Subcutaneous abdominal adipose tissue (tissue), 5 donors: ENCODE data around the gene DCLK3.

Experiments used
- H3K27ac ChIP-seq: one replicate; pipeline ENCODE4 v1.7.0; 2013; ENCODE audit warnings: low read depth, mild to moderate bottlenecking, inconsistent platforms, low read length, moderate library complexity
- H3K27me3 ChIP-seq, 5 donors: one replicate each; pipeline ENCODE4 v1.7.0; 2013; ENCODE audit warnings: low read length in 5 of 5, inconsistent platforms in 1 of 5; ENCODE audit not compliant: control insufficient read depth in 5 of 5, insufficient read depth in 4 of 5
- H3K36me3 ChIP-seq, 5 donors: one replicate each; pipeline ENCODE4 v1.7.0; 2013; ENCODE audit warnings: low read length in 5 of 5; ENCODE audit not compliant: control insufficient read depth in 5 of 5, insufficient read depth in 5 of 5
- H3K4me1 ChIP-seq, 5 donors: one replicate each; pipeline ENCODE4 v1.7.0; 2013; ENCODE audit warnings: low read length in 5 of 5, mild to moderate bottlenecking in 3 of 5, moderate library complexity in 1 of 5; ENCODE audit not compliant: control insufficient read depth in 5 of 5, insufficient read depth in 5 of 5
- H3K4me3 ChIP-seq, 5 donors: one replicate each; pipeline ENCODE4 v1.7.0; 2013; ENCODE audit warnings: low read length in 5 of 5, low read depth in 1 of 5
- H3K9ac ChIP-seq, 5 donors: one replicate each; pipeline ENCODE4 v1.7.0; 2013; ENCODE audit warnings: low read length in 5 of 5, mild to moderate bottlenecking in 4 of 5, moderate library complexity in 3 of 5
- H3K9me3 ChIP-seq, 5 donors: one replicate each; pipeline ENCODE4 v1.7.0; 2013; ENCODE audit warnings: low read length in 5 of 5; ENCODE audit not compliant: control insufficient read depth in 5 of 5
- donor health status: healthy.
- donor health status: healthy.
- donor health status: healthy.
- donor health status: healthy.
- donor health status: healthy.

DCLK3 gene

DNA sequence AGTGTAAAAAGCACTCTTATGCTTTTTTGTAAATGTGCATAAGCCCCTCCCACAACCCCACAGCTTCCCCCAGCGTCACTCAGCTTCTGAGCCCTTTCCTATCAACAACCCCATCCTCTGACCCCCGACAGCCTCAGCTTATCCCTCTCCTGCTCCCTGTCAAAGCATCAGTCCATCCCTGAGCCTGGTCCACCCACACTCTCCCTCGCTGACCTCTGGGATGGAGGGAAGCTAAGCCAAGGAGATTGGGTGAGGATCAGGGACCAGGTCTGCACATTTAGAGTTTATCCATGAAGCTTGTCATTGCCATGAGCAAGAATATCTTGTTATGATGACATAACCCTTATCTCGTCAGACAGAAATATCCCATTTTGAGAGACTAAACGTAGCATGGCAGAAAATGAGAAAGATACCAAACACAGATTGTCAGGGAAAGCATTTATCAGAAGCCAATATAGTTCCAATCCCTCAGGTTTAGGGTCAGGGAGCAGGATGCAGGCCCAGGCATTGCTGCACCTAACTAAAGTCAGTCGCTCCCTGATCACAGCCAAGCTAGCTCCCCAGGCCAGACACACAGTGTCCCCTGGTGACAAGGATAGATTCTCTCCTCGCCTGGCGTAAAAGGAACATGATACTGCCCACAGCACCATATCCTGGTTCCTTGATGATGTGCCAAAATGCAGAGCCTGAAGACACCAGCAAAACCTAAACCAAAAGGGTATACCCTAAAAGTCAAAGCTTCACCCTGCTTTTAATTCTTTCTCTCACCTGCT is 66.9 kb downstream of the DCLK3 start:
- no peak overlapping the region for H3K27ac ChIP-seq
- H3K4me3 ChIP-seq: no peak overlapping the region
- H3K36me3 ChIP-seq: no peaks in the 10 kb centered on the region
- no peaks in the 10 kb centered on the region for H3K27me3 ChIP-seq
- no peaks in the 10 kb centered on the region for H3K4me1 ChIP-seq
- peaks cover 0 to 10% (median 3%) of the 10 kb centered on the region in 5 donors for H3K9me3 ChIP-seq
- H3K9ac ChIP-seq: no peak overlapping the region

DNA sequence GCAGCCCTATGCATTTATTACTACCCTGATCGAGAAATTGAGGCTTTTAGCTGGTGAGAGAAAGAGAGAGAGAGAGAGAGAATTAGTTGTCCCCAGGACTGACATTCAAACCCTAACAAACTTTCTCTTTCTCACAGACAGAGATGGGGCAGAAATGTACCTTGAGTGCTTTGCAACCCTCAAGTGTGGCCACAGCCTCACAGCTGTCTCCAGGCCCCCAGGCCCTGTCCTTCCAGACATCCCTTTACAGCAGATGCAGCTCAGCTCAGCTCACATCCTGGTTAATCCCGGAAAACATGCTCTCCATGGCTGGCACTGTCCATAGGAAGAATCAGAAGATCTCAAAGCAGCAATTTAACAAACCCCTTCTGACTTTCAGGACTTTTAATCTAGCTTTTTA is 67.6 kb downstream of the DCLK3 start:
- H3K27me3 ChIP-seq: no peaks in the 10 kb centered on the region
- H3K36me3 ChIP-seq: no peaks in the 10 kb centered on the region
- H3K4me3 ChIP-seq: no peak overlapping the region
- no peak overlapping the region for H3K9ac ChIP-seq
- H3K27ac ChIP-seq: no peak overlapping the region
- peaks cover 0 to 10% (median 3%) of the 10 kb centered on the region in 5 donors for H3K9me3 ChIP-seq
- no peaks in the 10 kb centered on the region for H3K4me1 ChIP-seq

DNA sequence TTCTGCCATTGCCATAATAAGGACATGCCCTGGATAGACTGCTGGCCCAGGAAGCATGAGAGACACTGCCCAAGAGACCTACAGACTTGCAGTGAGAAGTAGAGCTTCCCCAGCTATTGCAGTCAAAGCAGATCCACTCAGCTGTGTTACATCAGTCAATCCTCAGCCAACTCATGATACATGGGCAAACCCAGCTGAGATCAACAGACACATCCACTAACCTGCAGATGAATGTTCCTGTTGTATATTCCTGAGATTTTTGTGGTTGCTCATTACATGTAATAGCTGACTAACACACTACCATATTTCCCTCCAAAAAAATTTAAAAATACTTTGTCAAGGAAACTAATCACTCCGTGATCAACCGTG is 68.6 kb downstream of the DCLK3 start:
- Histone ChIP-seq H3K4me3 (no peak overlapping the region), H3K4me1 (no peaks in the 10 kb centered on the region)

DNA sequence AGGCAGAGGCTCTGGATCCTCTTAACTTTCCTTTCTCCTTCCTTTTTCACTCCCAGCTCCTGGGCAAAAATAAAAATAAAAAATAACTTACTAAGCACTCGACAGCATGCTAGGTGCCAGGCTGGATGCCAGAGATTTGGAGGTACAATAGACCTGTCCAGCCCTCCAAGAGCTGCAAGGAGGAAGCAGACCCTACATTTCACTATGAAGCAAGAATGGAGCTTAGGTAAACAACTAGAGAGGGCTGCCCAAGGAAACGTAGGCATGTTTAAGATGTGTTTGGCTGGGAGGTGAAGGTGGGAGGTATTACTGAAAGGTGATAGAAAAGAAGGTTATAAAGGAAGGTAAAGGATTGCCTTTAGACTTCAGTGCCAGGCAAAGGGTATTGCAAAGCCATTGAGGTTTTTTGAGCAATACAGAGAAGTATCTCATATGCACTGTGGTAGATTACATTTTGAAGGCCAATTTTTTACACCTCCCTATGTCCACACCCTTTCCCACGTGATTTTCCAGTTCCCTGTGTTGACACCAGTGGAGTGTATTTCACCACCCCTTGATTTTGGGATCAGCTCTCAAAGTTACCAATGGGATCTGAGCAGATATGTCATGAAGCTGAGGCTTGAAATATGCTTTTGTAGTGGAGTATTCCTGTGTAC is 69.1 kb downstream of the DCLK3 start:
- H3K27me3 ChIP-seq: no peaks in the 10 kb centered on the region

More for the DNA sequence above, 68.6 kb downstream of the DCLK3 start:
- Histone ChIP-seq H3K36me3 (no peaks in the 10 kb centered on the region), H3K9me3 (peaks cover 0 to 10% (median 3%) of the 10 kb centered on the region in 5 donors), H3K27ac (no peak overlapping the region), H3K27me3 (no peaks in the 10 kb centered on the region), H3K9ac (no peak overlapping the region)

DNA sequence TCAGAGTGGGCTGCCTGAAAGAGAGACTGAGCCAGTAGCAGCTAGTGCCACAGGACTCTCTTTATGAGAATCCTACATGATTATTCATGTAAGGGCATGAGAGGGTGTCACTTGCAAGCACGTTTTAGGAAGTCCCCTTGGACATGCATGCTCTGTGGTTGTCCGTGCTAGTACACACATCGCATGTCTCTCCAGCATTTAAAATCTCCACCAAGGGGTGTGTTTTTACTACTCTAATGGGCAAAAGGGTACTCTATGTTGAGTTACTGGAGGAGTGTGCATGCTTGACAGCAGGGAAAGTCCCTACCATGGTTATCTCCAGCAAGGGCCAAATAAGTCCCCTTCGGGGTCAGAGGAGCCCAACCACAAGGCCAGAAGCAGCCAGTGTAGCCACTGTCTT is 70.7 kb downstream of the DCLK3 start:
- Histone ChIP-seq H3K27ac (no peak overlapping the region), H3K9ac (no peak overlapping the region), H3K36me3 (no peaks in the 10 kb centered on the region), H3K9me3 (peaks cover 0 to 10% (median 3%) of the 10 kb centered on the region in 5 donors), H3K4me3 (no peak overlapping the region), H3K27me3 (no peaks in the 10 kb centered on the region), H3K4me1 (no peaks in the 10 kb centered on the region)

More for the DNA sequence above, 69.1 kb downstream of the DCLK3 start:
- Histone ChIP-seq H3K4me1 (no peaks in the 10 kb centered on the region), H3K9me3 (peaks cover 0 to 10% (median 3%) of the 10 kb centered on the region in 5 donors), H3K9ac (no peak overlapping the region), H3K4me3 (no peak overlapping the region), H3K27ac (no peak overlapping the region), H3K36me3 (no peaks in the 10 kb centered on the region)

DNA sequence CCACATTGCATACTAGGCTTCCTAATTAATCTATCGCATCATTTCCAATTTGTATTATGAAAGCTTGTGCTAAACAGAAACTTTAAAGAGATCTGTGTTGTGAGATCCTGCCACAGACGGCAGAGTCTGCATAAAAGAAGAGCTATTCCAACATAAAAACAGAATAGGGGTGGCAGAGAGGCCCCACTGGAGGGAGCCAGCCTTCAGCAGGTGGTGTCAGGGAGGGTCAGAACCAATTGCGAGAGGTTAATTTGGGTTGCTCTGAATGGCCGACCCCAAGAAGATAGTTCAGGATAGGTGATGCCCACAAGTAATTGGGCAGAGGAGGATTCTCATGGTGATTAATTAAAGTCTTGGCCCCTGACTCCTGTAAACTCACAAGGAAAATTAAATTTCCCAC is 74.8 kb downstream of the DCLK3 start:
- no peaks in the 10 kb centered on the region for H3K36me3 ChIP-seq
- no peaks in the 10 kb centered on the region for H3K4me1 ChIP-seq
- no peak overlapping the region for H3K9ac ChIP-seq
- no peak overlapping the region for H3K27ac ChIP-seq
- H3K27me3 ChIP-seq: no peaks in the 10 kb centered on the region
- H3K9me3 ChIP-seq: peaks cover 0 to 10% (median 3%) of the 10 kb centered on the region in 5 donors
- no peak overlapping the region for H3K4me3 ChIP-seq

DNA sequence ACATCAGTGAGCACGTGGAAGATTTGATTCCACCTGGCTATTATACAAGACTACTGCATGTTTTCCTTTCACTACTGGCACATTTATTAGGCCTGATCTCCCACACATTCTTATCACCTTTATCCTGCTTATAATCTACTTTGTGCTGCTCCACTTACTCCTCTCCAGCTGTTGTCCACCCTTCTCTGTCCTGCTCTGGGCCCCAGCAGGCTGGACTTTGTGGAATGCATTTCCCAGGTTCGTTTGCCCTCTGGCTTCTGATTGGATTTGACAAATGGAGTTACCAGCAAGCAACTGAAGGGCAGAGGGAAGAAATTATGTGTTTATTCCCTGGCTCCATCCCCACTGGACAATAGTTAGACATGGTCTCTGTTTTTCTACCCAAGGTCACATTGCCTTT is 75.5 kb downstream of the DCLK3 start:
- Histone ChIP-seq H3K9ac (no peak overlapping the region), H3K27ac (no peak overlapping the region), H3K36me3 (no peaks in the 10 kb centered on the region), H3K4me3 (no peak overlapping the region), H3K4me1 (no peaks in the 10 kb centered on the region), H3K27me3 (no peaks in the 10 kb centered on the region), H3K9me3 (peaks cover 0 to 9% (median 3%) of the 10 kb centered on the region in 5 donors)

DNA sequence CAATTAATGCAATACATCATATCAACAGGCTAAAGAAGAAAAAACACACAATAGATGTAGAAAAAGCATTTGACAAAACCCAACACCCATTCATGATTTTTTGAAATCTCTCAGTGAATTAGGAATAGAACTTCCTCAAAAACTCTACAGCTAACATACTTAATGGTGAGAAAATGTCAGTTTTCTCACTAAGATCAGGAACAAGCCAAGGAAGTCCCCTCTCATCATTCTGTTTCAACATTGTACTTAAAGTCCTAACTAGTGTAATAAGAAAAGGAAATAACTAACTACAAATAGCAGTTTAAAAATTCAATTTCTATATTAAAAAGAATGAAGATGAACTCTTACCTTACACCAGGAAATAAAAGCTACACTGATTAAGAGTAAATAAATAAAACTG is 77.8 kb downstream of the DCLK3 start:
- H3K9ac ChIP-seq: no peak overlapping the region
- no peak overlapping the region for H3K27ac ChIP-seq
- no peaks in the 10 kb centered on the region for H3K4me1 ChIP-seq
- no peak overlapping the region for H3K4me3 ChIP-seq
- H3K27me3 ChIP-seq: no peaks in the 10 kb centered on the region
- H3K36me3 ChIP-seq: no peaks in the 10 kb centered on the region
- H3K9me3 ChIP-seq: peaks cover 0 to 2% (median 0%) of the 10 kb centered on the region in 5 donors

DNA sequence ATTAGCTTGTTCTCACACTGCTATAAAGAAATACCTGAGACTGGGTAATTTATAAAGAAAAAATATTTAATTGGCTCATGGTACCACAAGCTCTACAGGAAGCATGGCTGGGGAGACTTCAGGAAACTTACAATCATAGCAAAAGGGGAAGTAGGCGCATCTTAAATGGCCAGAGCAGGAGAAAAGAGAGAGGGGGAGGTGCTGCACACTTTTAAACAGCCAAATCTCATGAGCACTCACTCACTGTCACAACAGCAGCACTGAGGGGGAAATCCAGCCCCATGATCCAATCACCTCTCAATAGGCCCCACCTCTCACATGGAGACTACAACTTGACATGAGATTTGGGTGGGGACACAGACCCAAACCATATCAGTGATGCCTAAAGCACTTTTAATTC is 82.5 kb downstream of the DCLK3 start:
- Histone ChIP-seq H3K27me3 (no peaks in the 10 kb centered on the region), H3K4me1 (no peaks in the 10 kb centered on the region), H3K9me3 (peaks cover 6 to 26% (median 17%) of the 10 kb centered on the region in 5 donors), H3K9ac (no peak overlapping the region), H3K27ac (no peak overlapping the region), H3K36me3 (no peaks in the 10 kb centered on the region), H3K4me3 (no peak overlapping the region)

DNA sequence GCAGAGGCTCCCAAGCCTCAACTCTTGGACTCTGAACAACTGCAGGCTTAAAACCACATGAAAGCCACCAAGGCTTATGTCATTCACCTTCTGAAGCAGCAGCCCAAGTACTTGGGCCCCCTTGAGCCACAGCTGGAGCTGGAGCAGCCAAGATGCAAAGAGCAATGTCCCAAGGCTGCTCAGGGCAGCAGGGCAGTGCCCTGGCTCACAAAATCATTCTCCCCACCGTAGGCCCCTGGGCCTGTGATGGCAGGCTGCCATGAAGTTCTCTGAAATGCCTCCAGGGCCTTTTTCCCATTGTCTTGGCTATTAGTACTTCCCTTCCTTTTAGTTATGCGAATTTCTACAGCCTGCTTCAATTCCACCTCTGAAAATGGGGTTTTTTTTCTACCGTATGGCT is 83.4 kb downstream of the DCLK3 start:
- Histone ChIP-seq H3K9ac (no peak overlapping the region), H3K27me3 (no peaks in the 10 kb centered on the region), H3K4me3 (no peak overlapping the region), H3K9me3 (peaks cover 6 to 26% (median 17%) of the 10 kb centered on the region in 5 donors), H3K4me1 (no peaks in the 10 kb centered on the region), H3K36me3 (no peaks in the 10 kb centered on the region), H3K27ac (no peak overlapping the region)
